K562 (cell line): ENCODE measurements around the gene SHH. TPM values are rescaled to one million over a fixed set of nuclear protein-coding genes. Genes with fewer than 3 reads are reported as not detected.

Experiments
- ATAC-seq: fragments of 200-7000 bp; cut with Tn5 transposase; 3 replicates; pipeline ENCODE4 v1.9.1; 2020; ENCODE audit warnings: moderate library complexity
- BruUV-seq: library from RNA; stranded (reverse); fragments of 400-500 nt; replicated peaks from 2 replicates; lab custom pipeline; 2021; lab: Mats Ljungman, UMichigan
- CTCF ChIA-PET: fragments of 300-600 bp; formaldehyde crosslinking; extraction: SDS; loops from one replicate; lab custom pipeline; 2021; ENCODE audit warnings: low intra/inter-chr PET ratio; lab: Yijun Ruan, JAX
- POLR2A ChIA-PET: fragments of 300-600, 350-650 bp; sonication (Branson Sonifier 250); formaldehyde crosslinking; extraction: SDS; loops from one replicate; lab custom pipeline; 2021; ENCODE audit warnings: antibody characterized with exemption, inconsistent platforms; lab: Yijun Ruan, JAX
- DNase-seq, 4 experiments: peaks; one replicate each; pipeline versions ENCODE4 v3.0.0 to v3.0.0-alpha.2; 2011 to 2018; ENCODE audit warnings: low spot score in 3 of 4, mixed read lengths in 3 of 4; ENCODE audit errors: extremely low read depth in 1 of 4
- FAIRE-seq: peaks from 2 replicates; lab custom pipeline; 2011; peaks lifted over from hg19 to GRCh38; lab: Jason Lieb, UNC
- H2AFZ ChIP-seq: 2 replicates; pipeline ENCODE4 v1.6.0; 2011; ENCODE audit warnings: low read depth, low read length, control low read depth, inconsistent platforms
- H3K27ac ChIP-seq: fragments of 200-600 bp; 3 replicates; pipeline ENCODE4 v1.8.0; 2011; ENCODE audit warnings: low read depth, mild to moderate bottlenecking, control low read depth, inconsistent platforms, low read length, moderate library complexity, mixed read lengths; ENCODE audit errors: extremely low read depth
- H3K27me3 ChIP-seq, 2 experiments: fragments of 300-600 bp in 1 of 2; 2 replicates in 1 of 2; 3 replicates in 1 of 2; pipeline versions ENCODE4 v1.6.0 to v1.8.0; 2011; ENCODE audit warnings: inconsistent platforms in 2 of 2, low read length in 2 of 2, mild to moderate bottlenecking in 1 of 2, mixed read lengths in 1 of 2, moderate library complexity in 1 of 2; ENCODE audit not compliant: control insufficient read depth in 2 of 2, insufficient read depth in 2 of 2
- H3K36me3 ChIP-seq: fragments of 300-600 bp; 3 replicates; pipeline ENCODE4 v1.8.0; 2011; ENCODE audit warnings: mild to moderate bottlenecking, low read length, inconsistent platforms; ENCODE audit not compliant: control insufficient read depth, insufficient read depth
- H3K4me1 ChIP-seq, 2 experiments: fragments of 200-600 bp in 1 of 2; replicated peaks in 1 of 2; 2 replicates in 1 of 2; 3 replicates in 1 of 2; pipeline versions ENCODE4 v1.5.1 to v1.8.0; 2011; ENCODE audit warnings: inconsistent platforms in 2 of 2, low read length in 2 of 2, mild to moderate bottlenecking in 1 of 2, mixed read lengths in 1 of 2, moderate library complexity in 1 of 2; ENCODE audit not compliant: control insufficient read depth in 2 of 2, insufficient read depth in 2 of 2
- H3K4me2 ChIP-seq: 2 replicates; pipeline ENCODE4 v1.6.1; 2011; ENCODE audit warnings: low read length, control low read depth, inconsistent platforms, mixed read lengths; ENCODE audit not compliant: insufficient read depth
- H3K4me3 ChIP-seq: fragments of 200-600 bp; sonication (generic), shearing (Covaris generic); 2 replicates; pipeline ENCODE4 v1.5.1; 2016; ENCODE audit warnings: control low read depth, inconsistent platforms
- H3K79me2 ChIP-seq: fragments of 200-600 bp; 3 replicates; pipeline ENCODE4 v1.8.0; 2011; ENCODE audit warnings: low read length, inconsistent platforms; ENCODE audit not compliant: control insufficient read depth, insufficient read depth
- H3K9ac ChIP-seq, 2 experiments: 2 replicates each; pipeline versions ENCODE4 v1.6.0 to v1.6.1; 2011; ENCODE audit warnings: low read depth in 2 of 2, low read length in 2 of 2, control low read depth in 1 of 2, inconsistent platforms in 1 of 2, mild to moderate bottlenecking in 1 of 2, mixed read lengths in 1 of 2; ENCODE audit not compliant: insufficient read depth in 1 of 2
- H3K9me1 ChIP-seq: one replicate; pipeline ENCODE4 v1.6.0; 2011; ENCODE audit warnings: inconsistent platforms, mild to moderate bottlenecking, low read length, moderate library complexity; ENCODE audit not compliant: control insufficient read depth, insufficient read depth
- H3K9me3 ChIP-seq: replicated peaks from 2 replicates; pipeline ENCODE4 v1.5.1; 2011; ENCODE audit warnings: low read depth, low read length, inconsistent platforms; ENCODE audit not compliant: control insufficient read depth, insufficient read depth
- H4K20me1 ChIP-seq: replicated peaks from 2 replicates; pipeline ENCODE4 v1.6.1; 2011; ENCODE audit warnings: low read length, inconsistent platforms, mixed read lengths; ENCODE audit not compliant: control insufficient read depth, insufficient read depth
- HMG20B ChIP-seq: fragments of 250-450 bp; sonication (Bioruptor Pico); IDR thresholded peaks from 2 replicates; pipeline ENCODE4 v1.5.0; 2021; ENCODE audit warnings: mild to moderate bottlenecking
- HNRNPL ChIP-seq: fragments of 200-400 bp; formaldehyde crosslinking; IDR thresholded peaks from 2 replicates; pipeline ENCODE4 v1.6.1; 2017; ENCODE audit warnings: low read depth, mild to moderate bottlenecking, low read length
- IRF2 ChIP-seq: sonication (generic); formaldehyde crosslinking; IDR thresholded peaks from 2 replicates; pipeline ENCODE4 v1.8.1; 2022; ENCODE audit warnings: mild to moderate bottlenecking, missing genetic modification reagents
- KAT8 ChIP-seq: fragments of 450-650 bp; IDR thresholded peaks from 2 replicates; pipeline ENCODE4 v1.6.1; 2016; ENCODE audit warnings: low read depth, mild to moderate bottlenecking
- MIER1 ChIP-seq: fragments of 450-650 bp; IDR thresholded peaks from 2 replicates; pipeline ENCODE4 v1.6.1; 2016; ENCODE audit warnings: antibody characterized with exemption, mild to moderate bottlenecking, low read depth
- PHB2 ChIP-seq: fragments of 450-650 bp; IDR thresholded peaks from 2 replicates; pipeline ENCODE4 v1.6.1; 2017; ENCODE audit warnings: low read depth
- RBM15 ChIP-seq: fragments of 200-400 bp; formaldehyde crosslinking; IDR thresholded peaks from 2 replicates; pipeline ENCODE4 v1.6.1; 2018; ENCODE audit warnings: mild to moderate bottlenecking, low read length, moderate library complexity; ENCODE audit not compliant: insufficient read depth
- TSHZ1 ChIP-seq: fragments of 250-450 bp; sonication (Bioruptor Pico); IDR thresholded peaks from 2 replicates; pipeline ENCODE4 v1.4.0; 2020; ENCODE audit warnings: mild to moderate bottlenecking, moderate library complexity
- ZFP1 ChIP-seq: fragments of 450-650 bp; formaldehyde crosslinking; IDR thresholded peaks from 2 replicates; pipeline ENCODE4 v1.4.0; 2020; ENCODE audit warnings: mild to moderate bottlenecking, mixed read lengths
- ZNF589 ChIP-seq: fragments of 200-800 bp; sonication (Bioruptor generic); IDR thresholded peaks from 2 replicates; pipeline ENCODE4 v1.6.1; 2016; ENCODE audit warnings: low read depth, missing genetic modification characterization, missing compliant biosample characterization
- WGBS: fragments of 100-300 bp; shearing (Covaris generic); methylation state at CpG from one replicate; pipeline ENCODE4 v1.1.6; 2016; ENCODE audit warnings: low coverage, mixed read lengths; ENCODE audit not compliant: insufficient coverage; ENCODE audit errors: missing lambda C conversion rate; 5-methylcytosine and 5-hydroxymethylcytosine counted together
- in situ Hi-C: fragments of 300-500 bp; cut with MboI; formaldehyde crosslinking; loops from 4 replicates; pipeline ENCODE4 v1.15.0; 2018; ENCODE audit warnings: inconsistent platforms, mixed read lengths
- intact Hi-C: fragments of 100-400 bp; cut with micrococcal nuclease; formaldehyde crosslinking; loops from 2 replicates; pipeline ENCODE4 v1.14.2; 2022
- polyA plus RNA-seq, 8 experiments: library from polyadenylated mRNA; depleted of rRNA in 4 of 8; stranded (reverse) in 5 of 8; unstranded in 3 of 8; fragments of >200 nt; fragmentation: Nextera tagmentation in 2 of 8; fragmentation: Illumina TruSeq in 1 of 8; extraction: Ambion mirVana in 2 of 8; extraction: Trizol in 1 of 8; gene quantifications; 2 replicates each; pipeline versions ENCODE4 v1.2.1 to v1.2.3, GENCODE V29; 2011 to 2014; ENCODE audit warnings: inconsistent platforms in 1 of 8, missing spikeins in 1 of 8
- total RNA-seq, 7 experiments: library from RNA; depleted of rRNA in 6 of 7; stranded (reverse); fragments of >200 nt in 6 of 7; fragmentation: Illumina TruSeq in 2 of 7; extraction: Trizol in 2 of 7; gene quantifications; 2 replicates each; pipeline versions ENCODE4 v1.2.1 to v1.2.3, GENCODE V29; 2011 to 2021; ENCODE audit warnings: low replicate concordance in 1 of 7

The SHH gene
- total and polyA plus RNA-seq, 9 of the 15 experiments (the other 6 are each of a cell fraction or from before 2014, with no cell fraction given) = 0.09 TPM; not detected in 8

DNA sequence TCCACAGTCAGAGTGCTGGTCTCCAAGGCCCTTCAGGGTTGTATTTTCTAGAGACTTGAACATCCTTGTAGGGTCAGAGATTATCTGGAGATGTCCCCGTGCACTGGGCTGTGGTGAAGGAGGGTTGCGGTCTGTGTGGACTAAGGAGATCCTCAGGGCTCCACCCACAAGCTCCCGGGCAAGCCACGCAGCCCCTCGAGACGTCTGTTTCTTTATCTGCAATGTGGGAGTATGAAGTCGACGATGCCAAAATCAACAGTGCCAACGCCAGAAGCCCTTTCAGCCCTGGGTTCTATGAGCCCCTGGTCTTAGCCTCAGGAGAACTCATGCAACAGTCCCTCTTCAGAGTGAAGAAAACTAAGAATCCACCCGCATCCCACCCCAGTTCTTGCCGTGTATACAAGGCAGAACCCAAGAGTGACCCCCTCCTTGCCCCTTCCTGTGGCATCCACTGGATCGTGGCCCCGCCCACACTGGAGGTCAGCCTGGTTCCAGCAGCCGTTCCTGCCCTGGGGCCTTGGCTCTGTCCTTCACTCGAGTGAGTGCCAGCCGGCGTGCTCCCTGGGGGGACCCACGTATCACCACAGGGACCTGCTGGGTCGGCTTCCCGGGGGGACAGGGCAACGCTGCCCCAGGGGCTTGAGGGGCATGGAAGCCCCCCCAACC is 6.0 kb upstream of the SHH start:
- DNase-seq (no peak), ATAC-seq (no peak), FAIRE-seq (no peak)
- Histone ChIP-seq H3K4me2 (no peak overlapping the region), H3K4me3 (no peak overlapping the region), H3K9ac (no peak overlapping the region), H2AFZ (no peak overlapping the region), H3K27me3 (peaks cover 44 to 87% of the 10 kb centered on the region in 2 experiments), H3K79me2 (no peaks in the 10 kb centered on the region), H3K27ac (no peak overlapping the region), H3K9me1 (no peaks in the 10 kb centered on the region), H3K4me1 (peaks cover 0 to 7% of the 10 kb centered on the region in 2 experiments; a peak in 1 of 5 replicates), H3K9me3 (no peaks in the 10 kb centered on the region)
- POLR2A ChIA-PET = interaction anchor here (0.6 kb wide), 1 partner anchor 53 kb away, joined by 3 read pairs; no protein-coding TSS in a partner anchor
- BruUV-seq = no TSS peak
- CTCF ChIA-PET = no interaction called here
- intact Hi-C loops = loop anchor here (5.0 kb wide), 1 partner anchor 654 kb away; no protein-coding TSS in a partner anchor
- 1% methylated on average over 21 of the region's 21 CpGs for WGBS
- no peak for TF ChIP-seq PHB2
- no peak for TF ChIP-seq HNRNPL
- TF ChIP-seq MIER1 = no peak
- no peak for TF ChIP-seq KAT8
- no peak for TF ChIP-seq ZNF589 (CRISPR knock-in tag)
- no peak for TF ChIP-seq TSHZ1 (CRISPR knock-in tag)
- TF ChIP-seq HMG20B (CRISPR knock-in tag) = no peak
- TF ChIP-seq ZFP1 (CRISPR knock-in tag) = no peak
- no peak for TF ChIP-seq RBM15
- no peak for TF ChIP-seq IRF2 (CRISPR knock-in tag)
- TF ChIP-seq, all 486 proteins: peak for 0
- in situ Hi-C loops = loop anchor here (10.0 kb wide), 2 partner anchors 657 to 997 kb away; no protein-coding TSS in a partner anchor
- no peaks in the 10 kb centered on the region for H3K36me3 ChIP-seq
- peaks cover 6% of the 10 kb centered on the region; the same call in 1 of the 2 replicates for H4K20me1 ChIP-seq
